GM19372 (cell line): ENCODE measurements around the gene CDKN2C.
A peak's percentile ranks its signal among the peaks of the same experiment; 100 is the strongest.
"Not testable (repeated sequence)": the region's sequence is repeated elsewhere in the genome, so short reads cannot be mapped to it uniquely, and the experiment has no call there.

Experiments used
- ATAC-seq: cut with Tn5 transposase; IDR thresholded peaks from one replicate; pipeline ENCODE4 v1.9.1; 2021; ENCODE audit warnings: mild to moderate bottlenecking, low read depth, moderate library complexity; ENCODE audit not compliant: unreplicated experiment

CDKN2C gene

GRCh38 chr1:50978144-50978851 is 8.3 kb downstream of the CDKN2C start:
- ATAC-seq, result peak; percentile 41

- no peak for ATAC-seq
Measured at GRCh38 chr1:50978852-50979781, 9.1 kb downstream of the CDKN2C start.

GRCh38 chr1:50979937-50980336 is 9.9 kb downstream of the CDKN2C start:
- no peak for ATAC-seq

- ATAC-seq, result no peak
Measured at GRCh38 chr1:50980505-50980904, 10.5 kb downstream of the CDKN2C start.

GRCh38 chr1:50981741-50982140 is 11.7 kb downstream of the CDKN2C start:
- ATAC-seq, result no peak

- ATAC-seq, result no peak
Measured at GRCh38 chr1:50982611-50983010, 12.6 kb downstream of the CDKN2C start.

- no peak for ATAC-seq
Measured at GRCh38 chr1:50983219-50983802, 13.3 kb downstream of the CDKN2C start.

- ATAC-seq, result no peak
Measured at GRCh38 chr1:50985094-50985493, 15.0 kb downstream of the CDKN2C start.

- no peak for ATAC-seq
Measured at GRCh38 chr1:50986653-50987052, 16.6 kb downstream of the CDKN2C start.

- ATAC-seq, result no peak
Measured at GRCh38 chr1:50989694-50990093, 19.6 kb downstream of the CDKN2C start.

- no peak for ATAC-seq
Measured at GRCh38 chr1:50992532-50993318, 22.7 kb downstream of the CDKN2C start.

GRCh38 chr1:50993645-50994044 is 23.6 kb downstream of the CDKN2C start:
- ATAC-seq, result no peak

- ATAC-seq, result no peak
Measured at GRCh38 chr1:50994997-50995396, 25.0 kb downstream of the CDKN2C start.

GRCh38 chr1:50995651-50996050 is 25.6 kb downstream of the CDKN2C start:
- no peak for ATAC-seq

- no peak for ATAC-seq
Measured at GRCh38 chr1:50996083-50996482, 26.0 kb downstream of the CDKN2C start.

- ATAC-seq, result not testable (repeated sequence)
Measured at GRCh38 chr1:50999375-50999774, 29.3 kb downstream of the CDKN2C start.

- ATAC-seq, result no peak
Measured at GRCh38 chr1:51000160-51000559, 30.1 kb downstream of the CDKN2C start.

GRCh38 chr1:51000651-51001050 is 30.6 kb downstream of the CDKN2C start:
- ATAC-seq, result no peak

GRCh38 chr1:51002516-51002915 is 32.5 kb downstream of the CDKN2C start:
- no peak for ATAC-seq

- not testable (repeated sequence) for ATAC-seq
Measured at GRCh38 chr1:51005549-51005948, 35.5 kb downstream of the CDKN2C start.
